Adrenal gland (tissue), 5 donors: ENCODE results near the gene GRAMD1B.

Source experiments
- POLR2A ChIP-seq, 2 donors: fragments of 450-650 bp; IDR thresholded peaks; one replicate each; pipeline ENCODE4 v1.6.1; 2017; ENCODE audit warnings: antibody characterized with exemption in 2 of 2, mild to moderate bottlenecking in 2 of 2, moderate library complexity in 1 of 2
- TF ChIP-seq, protein P1 (sequence below), 6 experiments: fragments of 450-650 bp in 4 of 6; fragments of 200-600 bp in 2 of 6; sonication (generic) in 1 of 6; IDR thresholded peaks; 1 replicate in 5 of 6; 2 replicates in 1 of 6; pipeline versions ENCODE4 v1.5.1 to v1.8.0; 2016 to 2021; ENCODE audit warnings: antibody characterized with exemption in 6 of 6, mild to moderate bottlenecking in 2 of 6, moderate library complexity in 1 of 6
- donor health status: DM: no; HTN: no; CAD: no.

DNA sequence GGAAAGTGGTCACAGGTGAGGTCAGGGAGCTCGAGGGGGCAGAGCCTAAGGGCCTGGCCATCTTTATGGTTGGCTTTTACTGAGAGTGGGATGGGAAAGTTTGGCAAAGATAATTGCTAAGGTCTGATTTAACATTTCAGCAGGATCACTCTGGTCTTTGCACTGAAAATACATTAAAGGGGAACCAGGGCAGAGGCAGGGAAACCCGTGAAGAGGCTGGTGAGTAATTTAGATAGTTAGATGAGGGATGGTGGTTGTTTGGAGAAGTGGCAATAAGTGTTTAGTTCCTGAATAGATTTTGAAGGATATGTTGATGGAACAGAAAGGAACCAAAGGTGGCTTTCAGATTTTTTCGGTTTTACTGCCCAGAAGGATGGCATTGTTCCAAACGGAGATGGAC, 173.6 kb downstream of the GRAMD1B start:
- no peak for TF ChIP-seq POLR2A (IDR thresholded peaks at IDR 0.05)
- TF ChIP-seq, protein P1, sequence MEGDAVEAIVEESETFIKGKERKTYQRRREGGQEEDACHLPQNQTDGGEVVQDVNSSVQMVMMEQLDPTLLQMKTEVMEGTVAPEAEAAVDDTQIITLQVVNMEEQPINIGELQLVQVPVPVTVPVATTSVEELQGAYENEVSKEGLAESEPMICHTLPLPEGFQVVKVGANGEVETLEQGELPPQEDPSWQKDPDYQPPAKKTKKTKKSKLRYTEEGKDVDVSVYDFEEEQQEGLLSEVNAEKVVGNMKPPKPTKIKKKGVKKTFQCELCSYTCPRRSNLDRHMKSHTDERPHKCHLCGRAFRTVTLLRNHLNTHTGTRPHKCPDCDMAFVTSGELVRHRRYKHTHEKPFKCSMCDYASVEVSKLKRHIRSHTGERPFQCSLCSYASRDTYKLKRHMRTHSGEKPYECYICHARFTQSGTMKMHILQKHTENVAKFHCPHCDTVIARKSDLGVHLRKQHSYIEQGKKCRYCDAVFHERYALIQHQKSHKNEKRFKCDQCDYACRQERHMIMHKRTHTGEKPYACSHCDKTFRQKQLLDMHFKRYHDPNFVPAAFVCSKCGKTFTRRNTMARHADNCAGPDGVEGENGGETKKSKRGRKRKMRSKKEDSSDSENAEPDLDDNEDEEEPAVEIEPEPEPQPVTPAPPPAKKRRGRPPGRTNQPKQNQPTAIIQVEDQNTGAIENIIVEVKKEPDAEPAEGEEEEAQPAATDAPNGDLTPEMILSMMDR (IDR thresholded peaks at IDR 0.05) = no peak
